ENCODE measurements around the gene MYADM. TPM values are rescaled to one million over a fixed set of nuclear protein-coding genes. Genes with fewer than 3 reads are reported as not detected.
A peak's percentile ranks its signal among the peaks of the same experiment; 100 is the strongest.

The MYADM gene
- polyA plus RNA-seq, 1 donor from 2014 or later, result 2.5 TPM

DNA sequence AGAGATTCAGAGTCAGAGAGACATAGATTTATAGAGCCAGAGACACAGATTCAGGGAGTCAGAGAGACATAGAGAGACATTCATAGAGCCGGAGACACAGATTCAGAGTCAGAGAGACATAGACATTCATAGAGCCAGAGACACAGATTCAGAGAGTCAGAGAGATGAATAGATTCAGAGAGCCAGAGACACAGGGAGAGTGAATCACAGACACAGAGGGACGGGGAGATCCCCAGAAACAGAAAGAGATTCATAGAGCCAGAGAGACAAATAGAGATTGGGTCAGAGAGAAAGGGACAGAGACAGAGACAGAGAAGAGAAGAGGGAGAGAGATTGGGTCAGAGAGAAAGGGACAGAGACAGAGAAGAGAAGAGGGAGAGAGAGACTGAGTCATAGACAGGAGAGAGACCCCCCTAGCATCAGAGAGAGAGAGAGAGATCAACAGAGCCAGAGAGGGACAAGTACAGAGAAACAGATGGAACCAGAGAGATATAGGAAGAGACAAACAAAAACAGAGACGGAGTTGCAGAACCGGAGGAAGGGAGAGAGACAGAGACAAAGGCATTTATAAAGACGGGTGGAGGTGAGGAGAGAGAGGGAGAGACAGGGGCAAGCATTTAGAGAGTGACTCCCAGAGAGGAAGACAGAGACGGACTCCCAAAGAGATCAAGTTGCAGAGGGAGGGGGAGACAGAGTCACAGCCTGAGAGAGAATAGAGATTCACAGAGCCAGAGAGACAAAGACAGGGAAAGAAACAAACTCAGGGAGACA is 13.2 kb downstream of the MYADM start:
- no peaks in the 10 kb centered on the region for H3K79me2 ChIP-seq (replicated peaks; ENCODE audit: insufficient read depth, low read length)
- TF ChIP-seq, protein P1, sequence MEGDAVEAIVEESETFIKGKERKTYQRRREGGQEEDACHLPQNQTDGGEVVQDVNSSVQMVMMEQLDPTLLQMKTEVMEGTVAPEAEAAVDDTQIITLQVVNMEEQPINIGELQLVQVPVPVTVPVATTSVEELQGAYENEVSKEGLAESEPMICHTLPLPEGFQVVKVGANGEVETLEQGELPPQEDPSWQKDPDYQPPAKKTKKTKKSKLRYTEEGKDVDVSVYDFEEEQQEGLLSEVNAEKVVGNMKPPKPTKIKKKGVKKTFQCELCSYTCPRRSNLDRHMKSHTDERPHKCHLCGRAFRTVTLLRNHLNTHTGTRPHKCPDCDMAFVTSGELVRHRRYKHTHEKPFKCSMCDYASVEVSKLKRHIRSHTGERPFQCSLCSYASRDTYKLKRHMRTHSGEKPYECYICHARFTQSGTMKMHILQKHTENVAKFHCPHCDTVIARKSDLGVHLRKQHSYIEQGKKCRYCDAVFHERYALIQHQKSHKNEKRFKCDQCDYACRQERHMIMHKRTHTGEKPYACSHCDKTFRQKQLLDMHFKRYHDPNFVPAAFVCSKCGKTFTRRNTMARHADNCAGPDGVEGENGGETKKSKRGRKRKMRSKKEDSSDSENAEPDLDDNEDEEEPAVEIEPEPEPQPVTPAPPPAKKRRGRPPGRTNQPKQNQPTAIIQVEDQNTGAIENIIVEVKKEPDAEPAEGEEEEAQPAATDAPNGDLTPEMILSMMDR (IDR thresholded peaks at IDR 0.05; ENCODE audit: poor library complexity, severe bottlenecking), result no peak
- TF ChIP-seq, protein P2, sequence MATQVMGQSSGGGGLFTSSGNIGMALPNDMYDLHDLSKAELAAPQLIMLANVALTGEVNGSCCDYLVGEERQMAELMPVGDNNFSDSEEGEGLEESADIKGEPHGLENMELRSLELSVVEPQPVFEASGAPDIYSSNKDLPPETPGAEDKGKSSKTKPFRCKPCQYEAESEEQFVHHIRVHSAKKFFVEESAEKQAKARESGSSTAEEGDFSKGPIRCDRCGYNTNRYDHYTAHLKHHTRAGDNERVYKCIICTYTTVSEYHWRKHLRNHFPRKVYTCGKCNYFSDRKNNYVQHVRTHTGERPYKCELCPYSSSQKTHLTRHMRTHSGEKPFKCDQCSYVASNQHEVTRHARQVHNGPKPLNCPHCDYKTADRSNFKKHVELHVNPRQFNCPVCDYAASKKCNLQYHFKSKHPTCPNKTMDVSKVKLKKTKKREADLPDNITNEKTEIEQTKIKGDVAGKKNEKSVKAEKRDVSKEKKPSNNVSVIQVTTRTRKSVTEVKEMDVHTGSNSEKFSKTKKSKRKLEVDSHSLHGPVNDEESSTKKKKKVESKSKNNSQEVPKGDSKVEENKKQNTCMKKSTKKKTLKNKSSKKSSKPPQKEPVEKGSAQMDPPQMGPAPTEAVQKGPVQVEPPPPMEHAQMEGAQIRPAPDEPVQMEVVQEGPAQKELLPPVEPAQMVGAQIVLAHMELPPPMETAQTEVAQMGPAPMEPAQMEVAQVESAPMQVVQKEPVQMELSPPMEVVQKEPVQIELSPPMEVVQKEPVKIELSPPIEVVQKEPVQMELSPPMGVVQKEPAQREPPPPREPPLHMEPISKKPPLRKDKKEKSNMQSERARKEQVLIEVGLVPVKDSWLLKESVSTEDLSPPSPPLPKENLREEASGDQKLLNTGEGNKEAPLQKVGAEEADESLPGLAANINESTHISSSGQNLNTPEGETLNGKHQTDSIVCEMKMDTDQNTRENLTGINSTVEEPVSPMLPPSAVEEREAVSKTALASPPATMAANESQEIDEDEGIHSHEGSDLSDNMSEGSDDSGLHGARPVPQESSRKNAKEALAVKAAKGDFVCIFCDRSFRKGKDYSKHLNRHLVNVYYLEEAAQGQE (IDR thresholded peaks at IDR 0.05; ENCODE audit: borderline replicate concordance), result no peak
- H3K4me3 ChIP-seq (ENCODE audit: low read length), result peak overlapping the region; percentile 70
- peak overlapping the region; percentile 4 for H2AFZ ChIP-seq (ENCODE audit: low read depth, low read length)
- no peaks in the 10 kb centered on the region for H3K27me3 ChIP-seq (ENCODE audit: insufficient read depth, low read depth, low read length)
- H3K27ac ChIP-seq (ENCODE audit: low read length), result peak overlapping the region; percentile 16
- no peaks in the 10 kb centered on the region for H3F3A ChIP-seq (ENCODE audit: insufficient read depth, low read length, poor library complexity, severe bottlenecking)
- H3K9ac ChIP-seq (ENCODE audit: low read length), result peak overlapping the region; percentile 66
- H4K20me1 ChIP-seq (ENCODE audit: insufficient read depth), result no peaks in the 10 kb centered on the region
- H3K9me3 ChIP-seq (ENCODE audit: low read length), result no peaks in the 10 kb centered on the region
- H3K36me3 ChIP-seq (ENCODE audit: insufficient read depth, low read length), result no peaks in the 10 kb centered on the region
- H3K4me2 ChIP-seq (ENCODE audit: low read length), result peak overlapping the region; percentile 37
- no peaks in the 10 kb centered on the region for H3K9me2 ChIP-seq (ENCODE audit: insufficient read depth, low read length)

DNA sequence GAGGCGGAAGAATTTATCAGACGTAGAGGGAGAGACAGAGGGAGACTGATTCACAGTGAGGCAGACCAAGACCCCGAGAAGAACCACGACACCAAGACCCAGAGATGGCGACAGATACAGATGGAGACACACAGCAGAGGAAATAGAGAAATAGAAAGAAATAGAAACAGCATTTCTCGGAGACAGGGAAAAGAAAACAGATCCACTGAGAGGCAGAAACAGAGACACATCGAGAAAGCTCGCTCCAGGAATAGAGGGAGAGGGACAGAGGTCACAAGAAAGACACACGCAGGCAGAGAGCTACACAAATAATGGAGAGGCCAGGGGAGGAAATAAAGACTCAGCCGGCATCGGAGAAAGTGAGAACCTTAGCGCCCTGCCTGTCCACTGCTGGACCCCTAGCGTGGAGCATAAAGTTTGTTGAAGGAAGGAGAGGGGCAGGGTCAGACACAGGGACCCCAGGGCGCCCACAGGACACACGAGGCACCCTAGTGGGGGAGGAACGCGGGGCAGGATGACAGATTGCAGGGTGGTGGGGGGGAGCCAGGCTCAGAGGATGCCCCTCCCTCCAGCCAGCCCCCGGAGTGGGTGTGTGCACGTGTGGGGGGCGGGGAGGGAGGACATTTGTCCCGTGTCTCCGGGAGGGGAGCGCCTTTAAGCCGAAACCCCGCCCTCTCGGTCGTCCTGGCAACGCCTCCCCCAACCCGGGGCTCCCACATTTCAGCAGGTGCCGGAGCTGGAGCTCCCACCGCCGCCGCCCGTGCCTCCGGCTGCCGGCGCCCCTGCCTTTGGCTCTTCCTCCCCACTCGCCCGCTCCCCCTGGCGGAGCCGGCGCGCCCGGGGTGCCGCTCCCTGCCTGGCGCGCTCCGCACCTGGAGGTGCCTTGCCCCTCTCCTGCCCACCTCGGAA is 14.1 kb downstream of the MYADM start, which contains the start of gene PRKCG:
PRKCG (plus strand) TSS at position 716 of the 909 bp plus-strand sequence. CDS start 298 bp downstream, outside the sequence.
- H3K9ac ChIP-seq (ENCODE audit: low read length), result peak within 1 kb of the TSS; percentile 66
- H3K9me2 ChIP-seq (ENCODE audit: insufficient read depth, low read length), result no peaks in the 10 kb centered on the region
- H2AFZ ChIP-seq (ENCODE audit: low read depth, low read length), result peak within 1 kb of the TSS; percentile 4
- H3K36me3 ChIP-seq (ENCODE audit: insufficient read depth, low read length), result no peaks in the 10 kb centered on the region
- H3K79me2 ChIP-seq (replicated peaks; ENCODE audit: insufficient read depth, low read length), result no peaks in the 10 kb centered on the region
- no peaks in the 10 kb centered on the region for H4K20me1 ChIP-seq (ENCODE audit: insufficient read depth)
- no peaks in the 10 kb centered on the region for H3F3A ChIP-seq (ENCODE audit: insufficient read depth, low read length, poor library complexity, severe bottlenecking)
- H3K4me2 ChIP-seq (ENCODE audit: low read length), result peak within 1 kb of the TSS; percentile 78
- H3K27ac ChIP-seq (ENCODE audit: low read length), result peak within 1 kb of the TSS; percentile 16
- TF ChIP-seq TAF1 (IDR thresholded peaks at IDR 0.05; ENCODE audit: low read depth) (no peak), POLR2AphosphoS5 (IDR thresholded peaks at IDR 0.05) (no peak), MXI1 (conservative IDR thresholded peaks at IDR 0.05; ENCODE audit: poor library complexity, severe bottlenecking) (no peak), EP300 (conservative IDR thresholded peaks at IDR 0.05; ENCODE audit: poor library complexity, severe bottlenecking) (no peak), RAD21 (conservative IDR thresholded peaks at IDR 0.05) (peak; percentile 55), SMC3 (conservative IDR thresholded peaks at IDR 0.05; ENCODE audit: poor library complexity) (peak; percentile 68)
- TF ChIP-seq, protein P1 (IDR thresholded peaks at IDR 0.05; ENCODE audit: poor library complexity, severe bottlenecking), result peak; percentile 69
- TF ChIP-seq, protein P2 (IDR thresholded peaks at IDR 0.05; ENCODE audit: borderline replicate concordance), result peak; percentile 4
- peak within 1 kb of the TSS; percentile 70 for H3K4me3 ChIP-seq (ENCODE audit: low read length)
- no peaks in the 10 kb centered on the region for H3K27me3 ChIP-seq (ENCODE audit: insufficient read depth, low read depth, low read length)
- H3K9me3 ChIP-seq (ENCODE audit: low read length), result no peaks in the 10 kb centered on the region

Data from neural cell (in vitro differentiated cells).